Measurements from ENCODE around the gene CDH22. TPM values are rescaled to one million over a fixed set of nuclear protein-coding genes. Genes with fewer than 3 reads are reported as not detected.

CDH22 gene
- total and polyA plus RNA-seq, 10 of the 15 experiments (the other 5 are each of a cell fraction or from before 2014, with no cell fraction given) = not detected

- H3K9ac ChIP-seq (ENCODE audit: control insufficient read depth, insufficient read depth, low read length) = no peak overlapping the region
- intact Hi-C loops (cut with micrococcal nuclease; ENCODE audit: unreplicated experiment) (no loop called here), in situ Hi-C loops (cut with MboI) (no loop called here)
- no peaks in the 10 kb centered on the region for H3K9me3 ChIP-seq (replicated peaks; ENCODE audit: control insufficient read depth, insufficient read depth, low read length)
- no peak overlapping the region for H2AFZ ChIP-seq (ENCODE audit: control insufficient read depth, low read depth, low read length)
- no peak for DNase-seq (ENCODE audit: low read depth, low spot score)
- RAD21 ChIA-PET (ENCODE audit: unreplicated experiment) = no interaction called here
- BruUV-seq (replicated peaks) = no TSS peak
- POLR2A ChIA-PET = no interaction called here
- H3K79me2 ChIP-seq (ENCODE audit: control insufficient read depth, insufficient read depth, low read length) = no peaks in the 10 kb centered on the region
- no peak for ATAC-seq
- CTCF ChIA-PET = no interaction called here
- no peaks in the 10 kb centered on the region for H3K36me3 ChIP-seq (ENCODE audit: control insufficient read depth in 2 of 2, insufficient read depth in 2 of 2, low read length in 1 of 2)
- SMC1A ChIA-PET (ENCODE audit: uncharacterized antibody, unreplicated experiment) = no interaction called here
- 17% methylated on average over 4 of the region's 4 CpGs for WGBS (ENCODE audit: insufficient coverage, insufficient replicate concordance, low lambda C conversion rate, missing lambda C conversion rate)
- no peak overlapping the region for H3K4me3 ChIP-seq
- no peak for TF ChIP-seq ZBTB33 (IDR thresholded peaks at IDR 0.05)
- no peak for TF ChIP-seq HSF1 (IDR thresholded peaks at IDR 0.05; ENCODE audit: low read depth, low read length)
- no peak for TF ChIP-seq TARDBP (IDR thresholded peaks at IDR 0.05; ENCODE audit: borderline replicate concordance)
- TF ChIP-seq BRCA1 (IDR thresholded peaks at IDR 0.05; ENCODE audit: low read depth, low read length) = no peak
- TF ChIP-seq, protein P1, sequence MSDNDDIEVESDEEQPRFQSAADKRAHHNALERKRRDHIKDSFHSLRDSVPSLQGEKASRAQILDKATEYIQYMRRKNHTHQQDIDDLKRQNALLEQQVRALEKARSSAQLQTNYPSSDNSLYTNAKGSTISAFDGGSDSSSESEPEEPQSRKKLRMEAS (IDR thresholded peaks at IDR 0.05; ENCODE audit: low read depth, low read length) = no peak
- no peak overlapping the region for H3K4me2 ChIP-seq (ENCODE audit: control insufficient read depth, insufficient read depth)
- H3K27ac ChIP-seq (ENCODE audit: control insufficient read depth, insufficient read depth) = no peak overlapping the region
- FAIRE-seq = no peak
- H4K20me1 ChIP-seq (ENCODE audit: control insufficient read depth, insufficient read depth) = no peaks in the 10 kb centered on the region
- H3K4me1 ChIP-seq (ENCODE audit: control insufficient read depth, insufficient read depth, low read length) = no peaks in the 10 kb centered on the region
- H3K27me3 ChIP-seq (replicated peaks in 1 of 2; ENCODE audit: control insufficient read depth in 2 of 2, insufficient read depth in 2 of 2, low read length in 1 of 2) = peaks cover 0 to 3% of the 10 kb centered on the region in 2 experiments; a peak in 3 of 4 replicates
These were observed 52.0 kb downstream of the CDH22 start for GRCh38 chr20:46256293-46256692.

Measured in GM12878 (cell line).